ENCODE data around the gene ZNF219. TPM values are rescaled to one million over a fixed set of nuclear protein-coding genes. Genes with fewer than 3 reads are reported as not detected.

Gene ZNF219
- total and polyA plus RNA-seq, 10 of the 15 experiments (the other 5 are each of a cell fraction or from before 2014, with no cell fraction given): 0.16 to 6.4 (median 1.9) TPM

DNA sequence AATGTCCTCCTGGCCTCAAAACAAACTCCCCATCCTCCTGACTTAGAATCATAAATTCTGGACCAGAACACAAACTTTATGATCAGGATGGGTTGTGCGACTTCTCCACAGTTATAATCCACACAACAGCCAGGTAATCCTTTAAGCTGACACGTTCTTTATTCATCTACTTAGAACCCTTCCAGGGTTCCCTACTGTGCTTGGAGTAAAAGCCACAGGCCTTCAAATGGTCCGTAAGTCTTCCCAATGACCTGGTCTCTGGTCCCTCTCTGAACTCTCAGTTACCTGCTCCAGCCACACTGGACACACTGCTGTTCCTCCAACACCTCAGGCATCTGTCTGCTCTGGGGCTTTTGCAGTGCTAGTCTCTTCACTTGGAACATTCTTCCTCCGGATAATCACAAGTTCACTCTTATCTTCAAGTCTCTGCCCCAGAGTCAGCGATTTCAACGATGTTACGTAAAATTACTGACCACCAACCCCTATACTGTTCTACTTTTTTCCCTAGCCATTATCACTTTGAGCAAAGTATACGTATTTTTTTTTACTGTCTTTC is 58.0 kb downstream of the ZNF219 start:
- ATAC-seq: no peak
- Histone ChIP-seq H3K79me2 (ENCODE audit: control insufficient read depth, insufficient read depth, low read length) (no peaks in the 10 kb centered on the region), H3K4me2 (ENCODE audit: control insufficient read depth, insufficient read depth) (no peak overlapping the region), H3K4me3 (no peak overlapping the region), H4K20me1 (ENCODE audit: control insufficient read depth, insufficient read depth) (no peaks in the 10 kb centered on the region), H2AFZ (ENCODE audit: control insufficient read depth, low read depth, low read length) (no peak overlapping the region), H3K27ac (ENCODE audit: control insufficient read depth, insufficient read depth) (no peak overlapping the region), H3K27me3 (replicated peaks in 1 of 2; ENCODE audit: control insufficient read depth in 2 of 2, insufficient read depth in 2 of 2, low read length in 1 of 2) (peaks cover 0 to 11% of the 10 kb centered on the region in 2 experiments; a peak in 3 of 4 replicates), H3K4me1 (ENCODE audit: control insufficient read depth, insufficient read depth, low read length) (peaks cover 5% of the 10 kb centered on the region), H3K36me3 (ENCODE audit: control insufficient read depth in 2 of 2, insufficient read depth in 2 of 2, low read length in 1 of 2) (no peaks in the 10 kb centered on the region), H3K9ac (ENCODE audit: control insufficient read depth, insufficient read depth, low read length) (no peak overlapping the region), H3K9me3 (replicated peaks; ENCODE audit: control insufficient read depth, insufficient read depth, low read length) (no peaks in the 10 kb centered on the region)
- no peak for DNase-seq (ENCODE audit: low read depth, low spot score)
- in situ Hi-C loops (cut with MboI): no loop called here
- peak; percentile 23 for FAIRE-seq
- TF ChIP-seq MTA2 (IDR thresholded peaks at IDR 0.05; ENCODE audit: low read depth): no peak
- TF ChIP-seq SMAD5 (IDR thresholded peaks at IDR 0.05; ENCODE audit: low read depth): no peak
- TF ChIP-seq STAT3 (IDR thresholded peaks at IDR 0.05; ENCODE audit: low read depth, low read length): no peak
- TF ChIP-seq NFYA (IDR thresholded peaks at IDR 0.05; ENCODE audit: borderline replicate concordance, low read depth, low read length): no peak
- TF ChIP-seq REST (IDR thresholded peaks at IDR 0.05; ENCODE audit: low read depth, low read length): no peak
- TF ChIP-seq TCF3 (IDR thresholded peaks at IDR 0.05; ENCODE audit: borderline replicate concordance, insufficient read depth, low read depth, low read length): no peak
- no peak for TF ChIP-seq MXI1 (IDR thresholded peaks at IDR 0.05; ENCODE audit: low read depth, low read length)
- no peak for TF ChIP-seq ZNF24 (IDR thresholded peaks at IDR 0.05)
- TF ChIP-seq ZBED1 (IDR thresholded peaks at IDR 0.05; ENCODE audit: borderline replicate concordance): no peak
- no peak for TF ChIP-seq PAX8 (IDR thresholded peaks at IDR 0.05)
- TF ChIP-seq SRF (IDR thresholded peaks at IDR 0.05; ENCODE audit: low read depth in 2 of 2, low read length in 2 of 2): no peak
- no peak for TF ChIP-seq KDM1A (IDR thresholded peaks at IDR 0.05; ENCODE audit: borderline replicate concordance)
- TF ChIP-seq SIX5 (IDR thresholded peaks at IDR 0.05; ENCODE audit: low read depth, low read length, severe bottlenecking): no peak
- WGBS (ENCODE audit: insufficient coverage, insufficient replicate concordance, low lambda C conversion rate, missing lambda C conversion rate): 34% methylated on average over 8 of the region's 8 CpGs
- no TSS peak for BruUV-seq (replicated peaks)
- POLR2A ChIA-PET: interaction anchor here (0.6 to 0.8 kb wide), 2 partner anchors 26 to 274 kb away, joined by 3 read pairs; no protein-coding TSS in a partner anchor
- CTCF ChIA-PET: interaction anchor here (0.8 to 4.3 kb wide), 11 partner anchors 9 to 70 kb away, joined by 3 to 57 read pairs (median 4); no protein-coding TSS in a partner anchor
- intact Hi-C loops (cut with micrococcal nuclease; ENCODE audit: unreplicated experiment): loop anchor here (1.0 kb wide), 1 partner anchor 26 kb away; no protein-coding TSS in a partner anchor
- SMC1A ChIA-PET (ENCODE audit: uncharacterized antibody, unreplicated experiment): interaction anchor here (1.2 to 3.8 kb wide), 4 partner anchors 21 to 69 kb away, joined by 3 to 36 read pairs (median 4); no protein-coding TSS in a partner anchor
- RAD21 ChIA-PET (ENCODE audit: unreplicated experiment): interaction anchor here (0.6 to 3.5 kb wide), 6 partner anchors 26 to 64 kb away, joined by 3 to 24 read pairs (median 4); no protein-coding TSS in a partner anchor

Small RNAs within 50 kb of the gene (small RNA-seq; reads per million reads assigned to genes)
- not detected for gene RNU6-252P

Other genes starting within 250 kb of the ZNF219 start
Only the 7 nearest of the 14 such genes appear.
- gene TPPP2, start 68.4 kb downstream of the ZNF219 start, total RNA-seq (2014; rRNA removed): not detected in 2 replicates
- not detected in 2 replicates for gene TPPP2, start 68.4 kb downstream of the ZNF219 start, total RNA-seq (2014; rRNA removed; fragmentation: Illumina TruSeq; extraction: Trizol)
- not detected in 2 replicates for gene TPPP2, start 68.4 kb downstream of the ZNF219 start, total RNA-seq (2021)
- gene TPPP2, start 68.4 kb downstream of the ZNF219 start, polyA plus RNA-seq (2011; rRNA removed): not detected in 2 replicates
- gene TPPP2, start 68.4 kb downstream of the ZNF219 start, polyA plus RNA-seq (2014; fragmentation: Illumina TruSeq; extraction: Trizol): not detected in 2 replicates
- gene TPPP2, start 68.4 kb downstream of the ZNF219 start, polyA plus RNA-seq (2014; fragmentation: Nextera tagmentation; extraction: Ambion mirVana): not detected
- gene TPPP2, start 68.4 kb downstream of the ZNF219 start, polyA plus RNA-seq (2014; rRNA removed): not detected in 2 replicates
- not detected for gene TPPP2, start 68.4 kb downstream of the ZNF219 start, polyA plus RNA-seq (2016; fragmentation: Nextera tagmentation; extraction: Ambion mirVana)
- not detected in 2 replicates for gene RNASE13, start 63.8 kb downstream of the ZNF219 start, total RNA-seq (2014; rRNA removed)
- not detected in 2 replicates for gene RNASE13, start 63.8 kb downstream of the ZNF219 start, total RNA-seq (2014; rRNA removed; fragmentation: Illumina TruSeq; extraction: Trizol)
- gene RNASE13, start 63.8 kb downstream of the ZNF219 start, total RNA-seq (2021): not detected in 2 replicates
- not detected in 2 replicates for gene RNASE13, start 63.8 kb downstream of the ZNF219 start, polyA plus RNA-seq (2011; rRNA removed)
- gene RNASE13, start 63.8 kb downstream of the ZNF219 start, polyA plus RNA-seq (2014; fragmentation: Illumina TruSeq; extraction: Trizol): not detected in 2 replicates
- gene RNASE13, start 63.8 kb downstream of the ZNF219 start, polyA plus RNA-seq (2014; fragmentation: Nextera tagmentation; extraction: Ambion mirVana): not detected
- not detected in 2 replicates for gene RNASE13, start 63.8 kb downstream of the ZNF219 start, polyA plus RNA-seq (2014; rRNA removed)
- not detected for gene RNASE13, start 63.8 kb downstream of the ZNF219 start, polyA plus RNA-seq (2016; fragmentation: Nextera tagmentation; extraction: Ambion mirVana)
- not detected in 2 replicates for gene RNASE7, start 56.3 kb downstream of the ZNF219 start, total RNA-seq (2014; rRNA removed)
- gene RNASE7, start 56.3 kb downstream of the ZNF219 start, total RNA-seq (2014; rRNA removed; fragmentation: Illumina TruSeq; extraction: Trizol): not detected in 2 replicates
- not detected in 2 replicates for gene RNASE7, start 56.3 kb downstream of the ZNF219 start, total RNA-seq (2021)
- not detected in 2 replicates for gene RNASE7, start 56.3 kb downstream of the ZNF219 start, polyA plus RNA-seq (2011; rRNA removed)
- gene RNASE7, start 56.3 kb downstream of the ZNF219 start, polyA plus RNA-seq (2014; fragmentation: Illumina TruSeq; extraction: Trizol): not detected in 2 replicates
- not detected for gene RNASE7, start 56.3 kb downstream of the ZNF219 start, polyA plus RNA-seq (2014; fragmentation: Nextera tagmentation; extraction: Ambion mirVana)
- not detected in 2 replicates for gene RNASE7, start 56.3 kb downstream of the ZNF219 start, polyA plus RNA-seq (2014; rRNA removed)
- gene RNASE7, start 56.3 kb downstream of the ZNF219 start, polyA plus RNA-seq (2016; fragmentation: Nextera tagmentation; extraction: Ambion mirVana): not detected
- not detected in 2 replicates for gene RNASE8, start 40.8 kb downstream of the ZNF219 start, total RNA-seq (2014; rRNA removed)
- not detected in 2 replicates for gene RNASE8, start 40.8 kb downstream of the ZNF219 start, total RNA-seq (2014; rRNA removed; fragmentation: Illumina TruSeq; extraction: Trizol)
- gene RNASE8, start 40.8 kb downstream of the ZNF219 start, total RNA-seq (2021): not detected in 2 replicates
- gene RNASE8, start 40.8 kb downstream of the ZNF219 start, polyA plus RNA-seq (2011; rRNA removed): not detected in 2 replicates
- not detected in 2 replicates for gene RNASE8, start 40.8 kb downstream of the ZNF219 start, polyA plus RNA-seq (2014; fragmentation: Illumina TruSeq; extraction: Trizol)
- not detected for gene RNASE8, start 40.8 kb downstream of the ZNF219 start, polyA plus RNA-seq (2014; fragmentation: Nextera tagmentation; extraction: Ambion mirVana)
- gene RNASE8, start 40.8 kb downstream of the ZNF219 start, polyA plus RNA-seq (2014; rRNA removed): not detected in 2 replicates
- not detected for gene RNASE8, start 40.8 kb downstream of the ZNF219 start, polyA plus RNA-seq (2016; fragmentation: Nextera tagmentation; extraction: Ambion mirVana)
- gene ARHGEF40, start 28.4 kb downstream of the ZNF219 start, total RNA-seq (2014; rRNA removed): 0.05 and 0.06 TPM in 2 replicates
- gene ARHGEF40, start 28.4 kb downstream of the ZNF219 start, total RNA-seq (2014; rRNA removed; fragmentation: Illumina TruSeq; extraction: Trizol): 0.04 TPM in 1 of 2 replicates, not detected in the other
- 0.31 and 0.35 TPM in 2 replicates for gene ARHGEF40, start 28.4 kb downstream of the ZNF219 start, total RNA-seq (2021)
- 0.12 and 0.26 TPM in 2 replicates for gene ARHGEF40, start 28.4 kb downstream of the ZNF219 start, polyA plus RNA-seq (2011; rRNA removed)
- 0.03 TPM in 1 of 2 replicates, not detected in the other for gene ARHGEF40, start 28.4 kb downstream of the ZNF219 start, polyA plus RNA-seq (2014; fragmentation: Illumina TruSeq; extraction: Trizol)
- not detected for gene ARHGEF40, start 28.4 kb downstream of the ZNF219 start, polyA plus RNA-seq (2014; fragmentation: Nextera tagmentation; extraction: Ambion mirVana)
- gene ARHGEF40, start 28.4 kb downstream of the ZNF219 start, polyA plus RNA-seq (2014; rRNA removed): 0.03 and 0.04 TPM in 2 replicates
- under 1 TPM; 0.11 to 0.25 TPM for gene ARHGEF40, start 28.4 kb downstream of the ZNF219 start, polyA plus RNA-seq (2016; fragmentation: Nextera tagmentation; extraction: Ambion mirVana)
- not detected in 2 replicates for gene TMEM253, start 2.4 kb upstream of the ZNF219 start, total RNA-seq (2014; rRNA removed)
- gene TMEM253, start 2.4 kb upstream of the ZNF219 start, total RNA-seq (2014; rRNA removed; fragmentation: Illumina TruSeq; extraction: Trizol): not detected in 2 replicates
- not detected in 2 replicates for gene TMEM253, start 2.4 kb upstream of the ZNF219 start, total RNA-seq (2021)
- gene TMEM253, start 2.4 kb upstream of the ZNF219 start, polyA plus RNA-seq (2011; rRNA removed): 0.09 and 0.11 TPM in 2 replicates
- gene TMEM253, start 2.4 kb upstream of the ZNF219 start, polyA plus RNA-seq (2014; fragmentation: Illumina TruSeq; extraction: Trizol): not detected in 2 replicates
- under 1 TPM in 1 of 2 experiments, not detected in 1; 0.48 TPM for gene TMEM253, start 2.4 kb upstream of the ZNF219 start, polyA plus RNA-seq (2014; fragmentation: Nextera tagmentation; extraction: Ambion mirVana)
- not detected in 2 replicates for gene TMEM253, start 2.4 kb upstream of the ZNF219 start, polyA plus RNA-seq (2014; rRNA removed)
- gene TMEM253, start 2.4 kb upstream of the ZNF219 start, polyA plus RNA-seq (2016; fragmentation: Nextera tagmentation; extraction: Ambion mirVana): not detected
- not detected in 2 replicates for gene OR5AU1, start 57.4 kb upstream of the ZNF219 start, total RNA-seq (2014; rRNA removed)
- gene OR5AU1, start 57.4 kb upstream of the ZNF219 start, total RNA-seq (2014; rRNA removed; fragmentation: Illumina TruSeq; extraction: Trizol): not detected in 2 replicates
- not detected in 2 replicates for gene OR5AU1, start 57.4 kb upstream of the ZNF219 start, total RNA-seq (2021)
- gene OR5AU1, start 57.4 kb upstream of the ZNF219 start, polyA plus RNA-seq (2011; rRNA removed): not detected in 2 replicates
- gene OR5AU1, start 57.4 kb upstream of the ZNF219 start, polyA plus RNA-seq (2014; fragmentation: Illumina TruSeq; extraction: Trizol): not detected in 2 replicates
- gene OR5AU1, start 57.4 kb upstream of the ZNF219 start, polyA plus RNA-seq (2014; fragmentation: Nextera tagmentation; extraction: Ambion mirVana): not detected
- not detected in 2 replicates for gene OR5AU1, start 57.4 kb upstream of the ZNF219 start, polyA plus RNA-seq (2014; rRNA removed)
- gene OR5AU1, start 57.4 kb upstream of the ZNF219 start, polyA plus RNA-seq (2016; fragmentation: Nextera tagmentation; extraction: Ambion mirVana): not detected